ENCODE measurements around the gene RAP2B. TPM values are rescaled to one million over a fixed set of nuclear protein-coding genes. Genes with fewer than 3 reads are reported as not detected.

RAP2B gene
- total and polyA plus RNA-seq, 2 donors (not counting 1 experiment from before 2014, with no cell fraction given): 8.7 to 27.1 TPM

DNA sequence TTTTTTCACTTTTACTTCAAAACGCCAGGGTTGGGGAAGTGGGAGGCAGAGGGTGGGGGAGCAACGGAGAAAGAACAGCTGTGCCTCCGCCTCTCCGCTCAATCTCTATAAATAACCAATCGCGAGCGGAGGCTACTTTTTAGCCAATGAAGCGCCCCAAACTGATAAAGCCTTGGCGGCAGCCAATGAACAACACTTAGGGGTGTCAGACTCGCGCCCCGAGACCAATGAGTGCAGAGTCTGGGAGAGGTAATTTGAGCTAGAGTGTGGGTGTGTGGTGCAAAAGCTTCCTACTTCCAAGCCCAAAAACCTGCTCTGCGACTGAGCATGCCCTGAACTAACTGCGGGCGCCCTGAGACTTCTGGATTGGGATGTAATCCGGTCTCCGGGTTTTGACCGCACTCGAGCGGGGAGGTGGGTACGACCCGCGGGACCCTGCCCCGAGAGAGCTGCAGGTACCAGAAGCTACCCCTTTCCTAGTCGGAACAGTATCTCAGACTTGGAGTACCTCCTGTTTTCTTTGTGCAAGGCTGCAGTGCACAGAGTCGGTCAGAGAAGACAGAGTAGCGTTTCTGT lies 800 bp upstream of the RAP2B start:
- Histone ChIP-seq H4K20me1 (ENCODE audit: control insufficient read depth, extremely low read depth, insufficient read depth, low read length) (no peaks in the 10 kb centered on the region), H3K4me2 (ENCODE audit: extremely low read depth, insufficient read depth, low read length) (peak overlapping the region; percentile 86), H3K9ac (ENCODE audit: insufficient read depth, low read length) (peak overlapping the region; percentile 60), H3K79me2 (ENCODE audit: control insufficient read depth, insufficient read depth, low read length) (peaks cover 42% of the 10 kb centered on the region), H3K9me3 (ENCODE audit: control insufficient read depth, insufficient read depth, low read depth, low read length) (no peaks in the 10 kb centered on the region), H3K27me3 (ENCODE audit: control insufficient read depth, insufficient read depth, low read length) (no peaks in the 10 kb centered on the region), H3K4me3 (replicated peaks in 1 of 4; ENCODE audit: control extremely low read depth in 1 of 4, insufficient read depth in 1 of 4, low read depth in 3 of 4, low read length in 4 of 4) (peak overlapping the region; percentile 57 to 97 (median 86)), H3K27ac (ENCODE audit: insufficient read depth, low read length) (peak overlapping the region; percentile 85), H3K4me1 (ENCODE audit: control insufficient read depth, extremely low read depth, insufficient read depth, low read length) (peaks cover 1% of the 10 kb centered on the region), H3K36me3 (ENCODE audit: control insufficient read depth, insufficient read depth, low read length) (no peaks in the 10 kb centered on the region), H2AFZ (ENCODE audit: low read length) (peak overlapping the region; percentile 74)
- TF ChIP-seq, protein P1, sequence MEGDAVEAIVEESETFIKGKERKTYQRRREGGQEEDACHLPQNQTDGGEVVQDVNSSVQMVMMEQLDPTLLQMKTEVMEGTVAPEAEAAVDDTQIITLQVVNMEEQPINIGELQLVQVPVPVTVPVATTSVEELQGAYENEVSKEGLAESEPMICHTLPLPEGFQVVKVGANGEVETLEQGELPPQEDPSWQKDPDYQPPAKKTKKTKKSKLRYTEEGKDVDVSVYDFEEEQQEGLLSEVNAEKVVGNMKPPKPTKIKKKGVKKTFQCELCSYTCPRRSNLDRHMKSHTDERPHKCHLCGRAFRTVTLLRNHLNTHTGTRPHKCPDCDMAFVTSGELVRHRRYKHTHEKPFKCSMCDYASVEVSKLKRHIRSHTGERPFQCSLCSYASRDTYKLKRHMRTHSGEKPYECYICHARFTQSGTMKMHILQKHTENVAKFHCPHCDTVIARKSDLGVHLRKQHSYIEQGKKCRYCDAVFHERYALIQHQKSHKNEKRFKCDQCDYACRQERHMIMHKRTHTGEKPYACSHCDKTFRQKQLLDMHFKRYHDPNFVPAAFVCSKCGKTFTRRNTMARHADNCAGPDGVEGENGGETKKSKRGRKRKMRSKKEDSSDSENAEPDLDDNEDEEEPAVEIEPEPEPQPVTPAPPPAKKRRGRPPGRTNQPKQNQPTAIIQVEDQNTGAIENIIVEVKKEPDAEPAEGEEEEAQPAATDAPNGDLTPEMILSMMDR (conservative IDR thresholded peaks at IDR 0.05 in 1 of 2, IDR thresholded peaks at IDR 0.05 in 1 of 2; ENCODE audit: low read depth in 1 of 2, low read length in 2 of 2): no peak
- no peak for TF ChIP-seq EZH2 (IDR thresholded peaks at IDR 0.05; ENCODE audit: low read length, missing control alignments)
- DNase-seq (ENCODE audit: low read depth in 2 of 2): peak; percentile 100

- no peaks in the 10 kb centered on the region for H3K27me3 ChIP-seq (ENCODE audit: control insufficient read depth, insufficient read depth, low read length)
- no peaks in the 10 kb centered on the region for H3K9me3 ChIP-seq (ENCODE audit: control insufficient read depth, insufficient read depth, low read depth, low read length)
- peak overlapping the region; percentile 65 for H3K4me2 ChIP-seq (ENCODE audit: extremely low read depth, insufficient read depth, low read length)
- H3K27ac ChIP-seq (ENCODE audit: insufficient read depth, low read length): peak overlapping the region; percentile 72
- H3K4me3 ChIP-seq (replicated peaks in 1 of 4; ENCODE audit: control extremely low read depth in 1 of 4, insufficient read depth in 1 of 4, low read depth in 3 of 4, low read length in 4 of 4): peak overlapping the region; percentile 62 to 97 (median 95)
- peak overlapping the region; percentile 79 for H3K9ac ChIP-seq (ENCODE audit: insufficient read depth, low read length)
- TF ChIP-seq EZH2 (IDR thresholded peaks at IDR 0.05; ENCODE audit: low read length, missing control alignments): no peak
- TF ChIP-seq, protein P1 (conservative IDR thresholded peaks at IDR 0.05 in 1 of 2, IDR thresholded peaks at IDR 0.05 in 1 of 2; ENCODE audit: low read depth in 1 of 2, low read length in 2 of 2): no peak
- no peaks in the 10 kb centered on the region for H3K36me3 ChIP-seq (ENCODE audit: control insufficient read depth, insufficient read depth, low read length)
- peaks cover 2% of the 10 kb centered on the region for H3K4me1 ChIP-seq (ENCODE audit: control insufficient read depth, extremely low read depth, insufficient read depth, low read length)
- H3K79me2 ChIP-seq (ENCODE audit: control insufficient read depth, insufficient read depth, low read length): peaks cover 57% of the 10 kb centered on the region
- peak; percentile 39 to 47 for DNase-seq (ENCODE audit: low read depth in 2 of 2)
- H2AFZ ChIP-seq (ENCODE audit: low read length): peak overlapping the region; percentile 43
- no peaks in the 10 kb centered on the region for H4K20me1 ChIP-seq (ENCODE audit: control insufficient read depth, extremely low read depth, insufficient read depth, low read length)
Observed at GRCh38 chr3:153162513-153163392, 727 bp downstream of the RAP2B start.

DNA sequence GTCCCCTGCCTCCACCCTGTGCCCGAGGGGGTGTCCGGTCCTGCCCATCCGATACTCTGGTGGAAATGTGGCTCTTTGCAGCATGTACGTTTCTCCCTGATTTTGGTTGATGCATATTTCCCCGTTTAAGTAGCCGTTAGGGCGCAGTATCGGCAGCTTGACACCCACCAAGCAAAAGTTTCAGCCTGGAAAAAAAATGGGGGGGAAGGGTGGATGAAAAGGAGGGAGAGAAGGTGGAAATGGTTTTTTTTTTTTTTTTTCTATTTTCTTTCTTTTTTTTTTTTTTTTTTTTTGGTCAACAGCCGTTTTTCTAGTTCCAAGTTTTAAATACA lies 1.3 kb downstream of the RAP2B start:
- Histone ChIP-seq H4K20me1 (ENCODE audit: control insufficient read depth, extremely low read depth, insufficient read depth, low read length) (no peaks in the 10 kb centered on the region), H3K36me3 (ENCODE audit: control insufficient read depth, insufficient read depth, low read length) (no peaks in the 10 kb centered on the region), H3K4me3 (replicated peaks in 1 of 4; ENCODE audit: control extremely low read depth in 1 of 4, insufficient read depth in 1 of 4, low read depth in 3 of 4, low read length in 4 of 4) (peak overlapping the region; percentile 62 to 97 (median 95)), H3K4me1 (ENCODE audit: control insufficient read depth, extremely low read depth, insufficient read depth, low read length) (peaks cover 2% of the 10 kb centered on the region), H3K4me2 (ENCODE audit: extremely low read depth, insufficient read depth, low read length) (peak overlapping the region; percentile 65), H3K9me3 (ENCODE audit: control insufficient read depth, insufficient read depth, low read depth, low read length) (no peaks in the 10 kb centered on the region), H3K27me3 (ENCODE audit: control insufficient read depth, insufficient read depth, low read length) (no peaks in the 10 kb centered on the region), H2AFZ (ENCODE audit: low read length) (peak overlapping the region; percentile 43), H3K27ac (ENCODE audit: insufficient read depth, low read length) (peak overlapping the region; percentile 72), H3K9ac (ENCODE audit: insufficient read depth, low read length) (peak overlapping the region; percentile 79), H3K79me2 (ENCODE audit: control insufficient read depth, insufficient read depth, low read length) (peaks cover 60% of the 10 kb centered on the region)
- no peak for TF ChIP-seq EZH2 (IDR thresholded peaks at IDR 0.05; ENCODE audit: low read length, missing control alignments)
- DNase-seq (ENCODE audit: low read depth in 2 of 2): peak; percentile 48 to 50
